Kidney epithelial cell (primary cell): ENCODE data around the gene GPR3. TPM values are rescaled to one million over a fixed set of nuclear protein-coding genes. Genes with fewer than 3 reads are reported as not detected.
A peak's percentile ranks its signal among the peaks of the same experiment; 100 is the strongest.

Experiments used
- DNase-seq: peaks from one replicate; pipeline ENCODE4 v3.0.0-alpha.2; 2010; ENCODE audit warnings: low read depth
- H3K27me3 ChIP-seq: 2 replicates; pipeline ENCODE4 v1.6.0; 2011; ENCODE audit warnings: low read length; ENCODE audit not compliant: control insufficient read depth, insufficient read depth
- H3K36me3 ChIP-seq: 2 replicates; pipeline ENCODE4 v1.5.1; 2011; ENCODE audit warnings: low read length; ENCODE audit not compliant: control insufficient read depth, insufficient read depth
- H3K4me3 ChIP-seq: 2 replicates; pipeline ENCODE4 v1.5.1; 2011; ENCODE audit warnings: low read depth, mild to moderate bottlenecking, control low read depth, low read length
- CTCF ChIP-seq: IDR thresholded peaks from 2 replicates; pipeline ENCODE4 v1.5.1; 2011; ENCODE audit warnings: mild to moderate bottlenecking, moderate library complexity, low read length, control low read depth, inconsistent platforms; ENCODE audit not compliant: insufficient read depth, poor library complexity, severe bottlenecking
- total RNA-seq: library from RNA; depleted of rRNA; stranded (reverse); fragments of >200 nt; gene quantifications from 2 replicates; pipeline ENCODE4 v1.2.3, GENCODE V29; 2015

Gene GPR3
- total RNA-seq, 1 donor from 2014 or later: 1.6 TPM

- no peak for DNase-seq
- TF ChIP-seq CTCF: no peak
- Histone ChIP-seq H3K36me3 (peaks cover 7% of the 10 kb centered on the region), H3K4me3 (no peak overlapping the region), H3K27me3 (no peaks in the 10 kb centered on the region)
These were observed 20.1 kb downstream of the GPR3 start for GRCh38 chr1:27412502-27412901.

GRCh38 chr1:27413004-27413403, 20.6 kb downstream of the GPR3 start:
- no peak overlapping the region for H3K4me3 ChIP-seq
- DNase-seq: no peak
- peaks cover 7% of the 10 kb centered on the region for H3K36me3 ChIP-seq
- H3K27me3 ChIP-seq: no peaks in the 10 kb centered on the region
- no peak for TF ChIP-seq CTCF

GRCh38 chr1:27414091-27414490, 21.7 kb downstream of the GPR3 start:
- DNase-seq: no peak

GRCh38 chr1:27416387-27417111, 24.1 kb downstream of the GPR3 start:
- Histone ChIP-seq H3K36me3 (peaks cover 4% of the 10 kb centered on the region), H3K4me3 (no peak overlapping the region), H3K27me3 (no peaks in the 10 kb centered on the region)
- TF ChIP-seq CTCF: peak; percentile 68
- DNase-seq: no peak

More at GRCh38 chr1:27414091-27414490, 21.7 kb downstream of the GPR3 start:
- no peak overlapping the region for H3K4me3 ChIP-seq
- peaks cover 6% of the 10 kb centered on the region for H3K36me3 ChIP-seq
- TF ChIP-seq CTCF: no peak
- H3K27me3 ChIP-seq: no peaks in the 10 kb centered on the region

GRCh38 chr1:27417713-27418112, 25.3 kb downstream of the GPR3 start:
- no peak for TF ChIP-seq CTCF
- H3K36me3 ChIP-seq: peaks cover 4% of the 10 kb centered on the region
- H3K4me3 ChIP-seq: no peak overlapping the region
- no peaks in the 10 kb centered on the region for H3K27me3 ChIP-seq
- no peak for DNase-seq
